GM19452 (cell line): ENCODE data around the gene GCLM.
"Not testable (repeated sequence)": the region's sequence is repeated elsewhere in the genome, so short reads cannot be mapped to it uniquely, and the experiment has no call there.

Experiments used
- ATAC-seq: cut with Tn5 transposase; IDR thresholded peaks from one replicate; pipeline ENCODE4 v1.9.1; 2021; ENCODE audit not compliant: unreplicated experiment

GCLM gene

DNA sequence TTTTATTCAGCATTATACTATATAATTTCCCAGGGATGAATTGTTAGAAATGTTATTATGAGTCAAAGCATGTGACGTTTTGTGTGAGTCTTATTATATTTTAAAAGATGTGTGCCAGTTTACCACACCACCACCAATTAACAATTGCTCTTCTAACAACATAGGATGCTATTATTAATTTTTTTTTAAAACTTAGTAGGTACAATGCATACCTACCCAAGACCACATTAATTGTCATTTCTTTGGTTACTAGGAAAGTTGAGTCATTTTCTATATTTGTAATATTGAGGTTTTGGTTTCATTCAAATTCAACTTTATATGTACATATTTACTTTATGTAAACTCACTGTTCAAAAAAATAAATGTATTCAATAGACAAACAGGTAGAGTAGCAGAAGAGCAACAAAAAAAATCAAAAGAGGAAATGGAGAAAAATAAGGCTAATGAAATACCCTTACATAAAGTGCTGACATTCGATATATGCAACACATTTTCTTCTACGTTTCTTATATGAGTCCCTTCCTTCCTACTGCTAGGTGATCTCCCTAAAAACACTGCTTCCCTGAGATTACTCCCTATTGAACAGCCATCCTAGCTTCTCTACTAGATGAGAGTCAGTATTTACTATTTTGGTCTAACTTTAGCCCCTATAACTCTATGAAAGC is 9.6 kb downstream of the GCLM start:
- ATAC-seq = no peak

DNA sequence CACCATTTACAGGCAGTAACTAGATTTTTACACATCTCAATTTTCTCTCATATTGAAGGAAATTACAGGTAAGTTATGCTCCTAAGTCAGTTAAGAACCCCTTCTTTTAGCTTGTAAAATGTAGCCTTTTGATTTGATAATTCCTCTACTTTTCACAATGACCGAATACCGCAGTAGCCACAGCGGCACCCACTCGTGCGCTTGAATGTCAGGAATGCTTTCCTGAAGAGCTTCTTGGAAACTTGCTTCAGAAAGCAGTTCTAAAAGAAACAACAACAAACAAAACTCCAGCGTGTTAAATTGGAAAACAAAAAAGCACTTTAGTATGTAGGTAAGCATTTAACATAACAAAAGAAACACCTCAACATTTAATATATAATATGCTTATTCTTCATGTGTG is 20.3 kb downstream of the GCLM start:
- no peak for ATAC-seq

DNA sequence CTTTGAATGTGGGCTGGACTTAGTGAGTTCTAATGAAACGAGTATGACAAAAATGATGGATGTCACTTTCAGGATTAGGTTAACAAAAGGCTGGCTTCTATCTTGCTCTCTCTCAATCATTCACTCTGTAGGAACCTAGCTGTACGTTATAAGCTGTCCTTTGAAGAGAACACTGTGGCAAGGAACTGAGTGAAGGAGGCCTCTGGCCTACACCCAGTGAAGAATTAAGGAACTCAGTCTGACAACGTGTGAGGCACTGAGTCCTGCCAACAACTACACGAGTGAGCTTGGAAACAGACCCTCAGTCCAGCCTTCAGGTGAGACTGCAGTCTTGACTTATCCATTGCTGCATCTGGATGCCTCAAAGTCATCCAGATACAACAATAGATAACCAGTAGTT is 27.0 kb downstream of the GCLM start:
- ATAC-seq = no peak

DNA sequence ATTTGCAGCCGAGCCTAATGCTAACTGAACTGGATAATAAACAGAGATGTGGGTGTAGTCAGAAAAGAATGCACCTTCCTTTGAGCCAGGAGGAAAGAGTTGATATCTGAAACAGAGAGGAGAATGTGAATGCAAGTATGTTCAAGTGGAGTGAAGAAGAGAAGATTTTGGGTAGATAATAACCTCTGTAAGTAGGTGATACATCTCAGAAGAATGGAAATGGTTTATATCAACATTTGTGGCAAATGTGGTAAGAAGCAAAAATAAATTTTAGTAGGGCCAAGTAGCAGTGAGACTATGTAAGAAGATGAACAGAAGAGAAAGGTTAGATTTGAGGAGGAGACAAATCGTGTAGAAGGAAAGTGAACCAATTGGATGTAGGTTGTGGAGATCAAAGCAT is 28.5 kb downstream of the GCLM start:
- ATAC-seq = no peak

DNA sequence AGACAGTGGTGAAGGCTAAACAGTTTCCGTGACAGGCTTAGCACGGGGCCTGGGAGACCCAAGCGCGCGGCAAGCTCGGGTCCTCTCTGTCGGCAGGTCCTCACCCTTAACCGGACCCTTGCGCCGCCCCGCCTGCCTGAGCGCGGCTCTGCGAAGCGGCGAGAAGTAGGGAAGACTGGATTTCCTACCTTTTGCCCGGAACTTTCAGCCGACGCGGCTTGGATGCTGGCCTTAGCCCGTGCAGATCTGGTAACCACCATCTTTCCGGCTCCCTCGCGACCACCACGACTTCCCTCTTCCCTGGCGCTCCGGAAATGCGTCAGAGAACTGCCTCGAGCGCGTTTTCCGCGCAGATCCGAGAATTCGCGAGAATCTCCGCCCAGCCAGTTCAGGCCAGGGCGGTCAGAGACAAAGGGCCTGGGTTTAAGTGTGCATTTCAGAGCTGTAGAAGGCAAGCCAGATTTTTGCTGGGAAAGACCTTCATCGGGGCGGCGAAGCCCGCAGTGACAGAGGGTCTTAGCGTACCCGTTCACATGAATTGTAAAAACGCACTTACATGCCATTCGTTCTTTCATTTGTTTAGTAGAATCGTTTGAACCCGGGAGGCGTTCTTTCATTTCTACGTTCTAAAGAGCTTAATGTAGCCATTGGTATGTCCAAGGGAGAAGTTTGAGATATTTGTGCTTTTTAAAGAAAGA is 30.2 kb downstream of the GCLM start, which contains the start of gene DNTTIP2:
TSS of gene DNTTIP2 (minus strand) at position 318 of the 698 bp plus-strand sequence. CDS start at position 260, 58 bp downstream.
- peak; percentile 93 for ATAC-seq

DNA sequence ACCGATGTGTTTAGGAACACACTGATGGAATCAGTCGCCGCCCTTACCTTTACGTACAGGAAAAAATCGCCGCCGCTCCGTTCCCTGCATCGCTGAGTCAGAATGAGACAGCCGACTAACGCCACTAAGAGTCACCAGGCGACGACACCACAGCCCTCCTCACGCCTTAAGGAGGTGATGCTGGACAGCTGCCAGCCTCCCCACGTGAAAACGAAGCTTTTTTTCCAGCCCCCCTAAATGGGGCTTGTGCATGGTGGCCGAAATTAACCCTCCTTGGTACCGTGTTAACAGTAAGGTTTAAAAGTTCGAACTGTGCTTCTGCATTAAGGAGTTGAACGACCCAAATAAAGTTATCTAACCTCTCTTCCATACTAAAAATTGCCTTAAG is 30.7 kb downstream of the GCLM start:
- peak; percentile 57 for ATAC-seq

DNA sequence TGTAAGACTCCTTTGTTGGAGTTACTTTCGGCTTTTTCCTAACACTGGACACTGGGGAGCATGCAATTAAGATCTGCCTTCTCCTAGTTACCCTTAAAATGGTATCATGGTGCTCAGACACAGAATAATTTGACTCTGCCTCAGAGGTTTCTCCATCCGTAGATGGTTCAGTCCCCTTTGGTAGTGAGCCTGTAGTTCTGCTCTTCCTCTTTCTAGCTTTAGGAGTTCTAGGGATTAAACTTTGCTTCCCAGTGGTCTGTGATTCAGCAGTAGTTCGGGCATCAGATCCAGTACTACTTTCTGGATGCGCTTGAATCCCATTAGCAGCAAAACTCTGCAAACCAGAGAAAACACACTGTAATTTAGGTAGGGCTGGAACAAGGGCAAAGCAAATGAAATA is 31.7 kb downstream of the GCLM start:
- no peak for ATAC-seq

DNA sequence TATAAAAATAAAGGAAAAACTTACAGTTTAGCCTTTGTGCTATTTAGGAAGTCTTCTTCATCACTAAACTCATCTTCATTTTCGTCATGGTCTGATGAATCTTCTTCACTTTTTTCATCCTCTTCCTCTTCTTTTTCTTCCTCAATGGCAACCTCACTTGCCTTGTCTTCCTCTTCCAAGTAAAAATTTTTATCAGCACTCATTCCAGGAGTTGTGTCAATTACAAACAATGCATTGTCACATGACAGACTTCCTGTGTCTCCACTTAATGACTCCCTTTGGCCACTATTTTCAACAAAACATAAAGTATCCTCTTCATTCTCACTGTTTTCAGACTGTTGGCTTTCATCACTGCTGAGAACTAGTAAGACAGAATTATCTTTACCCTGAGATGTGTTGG is 33.0 kb downstream of the GCLM start:
- ATAC-seq = no peak

DNA sequence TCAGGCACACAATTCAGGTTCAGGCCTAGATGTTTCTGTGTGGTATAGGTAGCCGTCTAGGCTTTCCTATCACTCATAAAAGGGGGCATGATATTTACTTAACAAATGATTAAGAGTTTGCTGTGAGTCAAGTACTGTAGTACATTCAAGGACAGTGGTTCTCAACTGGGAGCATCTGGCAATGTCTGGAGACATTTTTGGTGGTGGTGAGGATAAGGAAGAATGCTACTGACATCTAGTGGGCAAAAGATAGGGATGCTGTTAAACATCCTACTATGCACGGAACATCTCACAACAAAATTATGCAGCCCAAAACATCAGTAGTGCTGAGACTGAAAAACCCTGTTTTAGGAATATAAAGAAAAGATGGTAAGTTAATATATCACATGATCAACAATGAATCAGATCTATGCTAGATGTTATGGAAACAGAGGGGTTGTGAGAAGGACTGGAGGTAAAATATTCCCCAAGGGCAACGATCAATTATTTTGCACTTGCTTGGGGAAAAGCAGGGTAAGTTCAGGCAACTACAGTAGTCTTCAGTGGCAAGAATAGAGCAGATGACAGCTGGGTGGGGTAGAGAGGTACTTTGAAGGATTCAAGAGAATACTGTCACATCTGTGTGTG is 35.1 kb downstream of the GCLM start:
- ATAC-seq = no peak

DNA sequence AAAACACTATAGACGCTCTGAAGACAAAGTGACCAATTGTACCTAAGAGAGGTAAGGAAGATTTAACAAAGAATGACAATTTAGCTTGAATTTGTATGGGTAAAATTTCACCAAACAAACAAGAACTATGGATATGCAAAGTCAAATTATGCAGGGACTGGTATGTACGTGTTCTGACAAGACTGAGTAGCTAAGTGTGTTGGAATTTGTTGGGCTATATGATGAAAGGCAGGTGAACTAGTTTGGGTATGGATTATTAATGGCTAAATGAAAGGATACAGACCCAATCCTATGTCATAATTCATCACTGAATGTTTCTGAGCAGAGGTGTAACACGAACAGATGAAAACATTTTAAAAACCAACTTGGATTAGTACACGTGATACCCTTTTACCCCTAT is 37.9 kb downstream of the GCLM start:
- no peak for ATAC-seq

DNA sequence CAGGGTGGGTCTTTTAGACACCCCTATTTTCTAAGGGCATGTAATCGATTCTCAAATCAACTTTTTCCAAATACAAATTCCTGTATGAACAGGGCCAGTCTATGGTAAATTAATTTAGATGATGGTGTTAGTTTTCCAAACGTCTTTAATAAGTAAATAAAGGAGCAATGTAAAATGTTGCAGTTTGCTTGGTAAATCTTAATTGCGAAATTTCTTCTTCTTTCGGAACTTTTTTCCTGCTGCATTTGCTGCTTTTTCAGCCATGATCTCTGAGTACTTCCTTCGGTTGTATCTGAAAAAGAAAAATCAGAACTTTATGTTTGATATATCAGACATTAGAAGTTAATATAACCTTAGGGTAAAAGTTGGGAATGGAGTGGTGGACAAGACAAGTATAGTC is 39.6 kb downstream of the GCLM start:
- ATAC-seq = no peak

DNA sequence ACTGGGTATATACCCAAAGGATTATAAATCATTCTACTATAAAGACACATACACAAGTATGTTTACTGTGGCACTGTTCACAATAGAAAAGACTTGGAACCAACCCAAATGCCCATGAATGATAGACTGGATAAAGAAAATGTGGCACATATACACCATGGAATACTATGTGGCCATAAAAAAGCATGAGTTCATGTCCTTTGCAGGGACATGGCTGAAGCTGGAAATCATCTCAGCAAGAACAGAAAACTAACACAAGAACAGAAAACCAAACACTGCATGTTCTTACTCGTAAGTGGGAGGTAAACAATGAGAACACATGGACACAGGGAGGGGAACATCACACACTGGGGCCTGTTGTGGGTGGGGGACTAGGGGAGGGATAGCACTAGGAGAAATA is 40.7 kb downstream of the GCLM start:
- ATAC-seq = not testable (repeated sequence)

DNA sequence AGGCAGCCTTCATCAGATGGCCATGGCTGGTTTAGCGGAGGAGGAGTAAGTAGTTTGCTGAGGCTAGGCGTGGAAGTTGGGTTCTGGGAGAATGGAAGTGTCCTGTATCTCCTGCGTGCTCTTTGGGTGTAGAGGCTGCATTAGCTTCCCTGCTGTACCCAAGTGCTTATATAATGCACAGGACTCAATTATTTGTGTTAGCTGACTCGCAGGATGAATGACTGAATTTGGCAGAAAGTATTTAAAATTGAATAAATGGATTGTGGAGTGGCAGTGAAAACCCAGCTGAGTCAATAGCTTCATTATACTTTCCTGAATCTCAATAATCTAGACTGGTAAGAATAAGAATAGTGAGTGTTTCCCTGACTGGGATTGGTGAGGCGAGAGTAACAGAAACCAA is 44.0 kb downstream of the GCLM start:
- no peak for ATAC-seq

DNA sequence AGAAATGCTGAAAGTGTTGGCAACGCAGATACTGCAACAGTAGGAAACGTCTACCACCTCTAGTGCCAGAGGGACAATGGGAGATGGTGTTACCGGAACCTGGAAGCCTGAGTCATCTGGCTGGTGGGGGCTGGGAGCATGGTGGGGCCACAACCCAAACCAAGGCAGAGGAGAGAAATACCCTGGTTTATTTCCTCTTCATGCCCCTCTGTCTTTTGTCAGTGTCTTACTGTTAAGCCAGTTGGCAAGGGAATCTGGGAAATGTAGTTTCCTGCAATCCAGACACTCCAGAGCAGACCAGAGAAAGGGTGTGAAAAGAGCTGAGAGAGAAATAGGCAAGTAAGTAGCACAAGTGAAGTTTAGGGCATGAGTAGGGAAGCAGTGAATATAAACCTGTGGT is 45.1 kb downstream of the GCLM start:
- ATAC-seq = no peak

DNA sequence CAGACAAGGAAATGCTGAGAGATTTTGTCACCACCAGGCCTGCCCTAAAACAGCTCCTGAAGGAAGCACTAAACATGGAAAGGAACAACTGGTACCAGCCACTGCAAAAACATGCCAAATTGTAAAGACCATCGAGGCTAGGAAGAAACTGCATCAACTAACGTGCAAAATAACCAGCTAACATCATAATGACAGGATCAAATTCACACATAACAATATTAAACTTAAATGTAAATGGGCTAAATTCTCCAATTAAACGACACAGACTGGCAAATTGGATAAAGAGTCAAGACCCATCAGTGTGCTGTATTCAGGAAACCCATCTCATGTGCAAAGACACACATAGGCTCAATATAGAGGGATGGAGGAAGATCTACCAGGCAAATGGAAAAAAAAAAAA is 51.6 kb downstream of the GCLM start:
- ATAC-seq = not testable (repeated sequence)

DNA sequence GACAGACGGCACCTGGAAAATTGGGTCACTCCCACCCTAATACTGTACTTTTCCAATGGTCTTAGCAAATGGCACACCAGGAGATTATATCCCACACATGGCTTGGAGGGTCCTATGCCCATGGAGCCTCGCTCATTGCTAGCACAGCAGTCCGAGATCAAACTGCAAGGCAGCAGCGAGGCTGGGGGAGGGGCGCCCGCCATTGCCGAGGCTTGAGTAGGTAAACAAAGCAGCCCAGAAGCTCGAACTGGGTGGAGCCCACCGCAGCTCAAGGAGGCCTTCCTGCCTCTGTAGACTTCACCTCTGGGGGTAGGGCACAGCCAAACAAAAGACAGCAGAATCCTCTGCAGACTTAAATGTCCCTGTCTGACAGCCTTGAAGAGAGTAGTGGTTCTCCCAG is 53.2 kb downstream of the GCLM start:
- not testable (repeated sequence) for ATAC-seq

DNA sequence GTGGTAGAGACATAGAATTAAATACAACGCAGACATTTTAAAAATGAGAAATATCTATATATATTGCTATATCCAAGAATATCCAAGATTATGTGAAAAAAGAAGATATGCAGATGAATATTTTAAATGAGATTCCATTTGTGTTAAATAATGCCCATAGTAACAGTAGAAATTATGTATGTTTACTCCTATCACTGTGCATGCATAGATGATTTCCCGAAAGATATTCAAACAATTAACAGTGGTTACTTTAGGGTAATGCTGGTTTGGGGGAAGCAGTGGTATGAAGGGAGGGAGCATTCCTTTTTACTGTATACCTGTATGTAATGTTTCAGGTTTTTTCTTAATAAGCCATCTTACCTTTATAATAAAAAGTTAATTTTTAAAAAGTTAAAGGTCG is 55.3 kb downstream of the GCLM start:
- no peak for ATAC-seq

DNA sequence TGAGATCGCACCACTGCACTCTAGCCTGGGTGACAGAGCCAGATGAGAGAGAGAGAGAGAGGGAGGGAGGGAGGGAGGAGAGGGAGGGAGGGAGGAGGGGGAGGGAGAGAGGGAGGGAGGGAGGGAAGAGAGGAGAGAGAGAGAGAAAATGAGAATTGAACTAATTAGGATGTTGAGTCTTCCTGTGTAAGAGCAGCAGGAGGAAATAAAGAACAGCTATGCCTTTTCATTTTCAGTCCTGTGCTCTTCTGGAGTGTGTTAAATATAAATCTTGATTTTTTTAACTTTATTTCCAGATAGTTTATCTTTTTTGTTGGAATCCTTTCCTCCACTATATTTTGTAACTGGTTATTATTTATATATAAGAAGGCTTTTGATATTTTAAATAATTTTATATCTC is 57.4 kb downstream of the GCLM start:
- no peak for ATAC-seq

DNA sequence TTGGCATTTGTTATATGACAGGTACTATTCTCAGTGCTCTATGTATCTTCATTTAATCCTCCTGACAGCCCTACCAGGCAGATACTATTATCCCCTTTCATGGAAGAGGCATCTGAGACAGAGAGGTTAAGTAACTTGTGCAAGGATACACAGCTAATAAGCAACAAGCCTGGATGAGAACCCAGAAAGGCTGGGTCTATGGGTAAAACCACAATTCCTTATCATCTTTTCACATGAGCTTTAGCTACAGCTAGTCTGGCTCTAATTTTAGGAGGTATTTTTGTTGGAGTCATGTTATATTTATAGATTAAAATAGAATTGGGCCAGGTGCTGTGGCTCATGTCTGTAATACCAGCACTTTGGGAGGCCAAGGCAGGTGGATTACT is 57.9 kb downstream of the GCLM start:
- no peak for ATAC-seq

DNA sequence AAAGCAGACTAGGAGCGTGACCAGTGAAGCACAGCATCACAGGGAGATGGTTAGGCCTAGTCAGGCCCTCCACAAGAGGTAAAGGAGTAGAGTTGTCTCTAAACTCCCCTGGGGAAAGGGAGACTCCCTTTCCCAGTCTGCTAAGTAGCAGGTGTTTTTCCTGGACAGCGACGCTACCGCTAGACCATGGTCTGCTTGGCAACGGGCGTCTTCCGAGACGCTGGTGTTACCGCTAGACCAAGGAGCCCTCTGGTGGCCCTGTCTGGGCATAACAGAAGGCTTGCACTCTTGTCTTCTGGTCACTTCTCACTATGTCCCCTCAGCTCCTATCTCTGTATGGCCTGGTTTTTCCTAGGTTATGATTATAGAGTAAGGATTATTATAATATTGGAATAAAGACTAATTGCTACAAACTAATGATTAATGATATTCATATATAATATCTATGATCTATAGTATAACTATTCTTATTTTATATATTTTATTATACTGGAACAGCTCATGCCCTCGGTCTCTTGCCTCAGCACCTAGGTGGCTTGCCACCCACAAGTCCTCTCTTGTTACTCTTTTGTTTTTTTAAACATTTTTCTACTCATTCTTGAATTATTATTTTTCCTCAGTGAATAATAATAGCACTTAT is 58.4 kb downstream of the GCLM start:
- ATAC-seq = not testable (repeated sequence)

DNA sequence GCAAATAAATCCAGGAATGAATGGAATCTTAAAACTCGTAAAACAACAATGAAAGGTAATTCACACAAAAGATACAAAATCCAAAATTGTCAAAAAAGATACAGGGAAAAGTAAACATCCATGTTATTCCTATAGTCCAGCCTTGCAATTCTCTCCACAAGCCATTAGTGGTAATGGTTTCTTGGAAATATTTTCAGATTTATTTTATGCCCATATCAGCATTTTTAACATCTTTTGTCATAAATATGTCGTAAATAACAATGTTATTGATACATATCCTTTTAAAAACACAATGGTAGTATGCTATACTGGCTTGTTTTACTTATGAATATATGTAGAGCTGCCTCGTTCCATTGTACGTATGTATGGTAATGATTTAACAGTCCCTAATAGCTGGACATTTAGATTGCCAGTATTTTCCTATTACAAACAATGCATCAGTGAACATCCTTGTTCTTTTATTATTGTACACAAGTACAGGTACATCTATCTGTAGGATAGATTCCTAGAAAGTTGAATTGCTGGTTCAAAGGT is 60.8 kb downstream of the GCLM start:
- no peak for ATAC-seq
